Astrocyte (in vitro differentiated cells and primary cell): ENCODE results near the gene TMEM9B. TPM values are rescaled to one million over a fixed set of nuclear protein-coding genes. Genes with fewer than 3 reads are reported as not detected.
"Not testable (repeated sequence)": the region's sequence is repeated elsewhere in the genome, so short reads cannot be mapped to it uniquely, and the experiment has no call there.

Source experiments
- DNase-seq: peaks from one replicate; pipeline ENCODE4 v3.0.0-alpha.2; 2010; ENCODE audit warnings: low read depth
- FAIRE-seq: peaks from 2 replicates; lab custom pipeline; 2011; peaks lifted over from hg19 to GRCh38; lab: Jason Lieb, UNC
- H2AFZ ChIP-seq: 2 replicates; pipeline ENCODE4 v1.6.0; 2012; ENCODE audit warnings: low read depth, low read length, inconsistent platforms
- H3K27ac ChIP-seq: 2 replicates; pipeline ENCODE4 v1.5.1; 2011; ENCODE audit warnings: low read depth, low read length, inconsistent platforms
- H3K27me3 ChIP-seq: 2 replicates; pipeline ENCODE4 v1.6.0; 2011; ENCODE audit warnings: low read length, inconsistent platforms; ENCODE audit not compliant: insufficient read depth
- H3K36me3 ChIP-seq: 2 replicates; pipeline ENCODE4 v1.5.1; 2011; ENCODE audit warnings: low read length, inconsistent platforms; ENCODE audit not compliant: insufficient read depth
- H3K4me1 ChIP-seq: 2 replicates; pipeline ENCODE4 v1.5.1; 2011; ENCODE audit warnings: low read length, inconsistent platforms; ENCODE audit not compliant: insufficient read depth
- H3K4me2 ChIP-seq: 2 replicates; pipeline ENCODE4 v1.6.0; 2012; ENCODE audit warnings: low read length, inconsistent platforms
- H3K4me3 ChIP-seq: 2 replicates; pipeline ENCODE4 v1.5.1; 2011; ENCODE audit warnings: low read depth, mild to moderate bottlenecking, low read length, inconsistent platforms; ENCODE audit not compliant: insufficient read depth
- H3K79me2 ChIP-seq: 2 replicates; pipeline ENCODE4 v1.6.0; 2012; ENCODE audit warnings: mild to moderate bottlenecking, low read length, inconsistent platforms; ENCODE audit not compliant: insufficient read depth
- H3K9ac ChIP-seq: 2 replicates; pipeline ENCODE4 v1.6.0; 2012; ENCODE audit warnings: mild to moderate bottlenecking, low read length, inconsistent platforms
- H3K9me3 ChIP-seq: 2 replicates; pipeline ENCODE4 v1.5.1; 2012; ENCODE audit warnings: low read depth, mild to moderate bottlenecking, low read length, inconsistent platforms; ENCODE audit not compliant: insufficient read depth
- H4K20me1 ChIP-seq: 2 replicates; pipeline ENCODE4 v1.6.0; 2012; ENCODE audit warnings: low read length, inconsistent platforms; ENCODE audit not compliant: insufficient read depth
- H3K27ac Mint-ChIP-seq: one replicate; pipeline ENCODE4 v1.8.0; 2021; ENCODE audit warnings: mild to moderate bottlenecking, mixed read lengths; ENCODE audit not compliant: unreplicated experiment
- H3K27me3 Mint-ChIP-seq: one replicate; pipeline ENCODE4 v1.8.0; 2021; ENCODE audit warnings: low read depth, mixed read lengths; ENCODE audit not compliant: unreplicated experiment
- H3K36me3 Mint-ChIP-seq: one replicate; pipeline ENCODE4 v1.8.0; 2021; ENCODE audit warnings: low read depth, mixed read lengths; ENCODE audit not compliant: unreplicated experiment
- H3K4me1 Mint-ChIP-seq: one replicate; pipeline ENCODE4 v1.8.0; 2021; ENCODE audit warnings: low read depth, mixed read lengths; ENCODE audit not compliant: unreplicated experiment
- H3K4me3 Mint-ChIP-seq: one replicate; pipeline ENCODE4 v1.8.0; 2021; ENCODE audit warnings: mild to moderate bottlenecking, moderate library complexity, mixed read lengths; ENCODE audit not compliant: unreplicated experiment
- H3K9me3 Mint-ChIP-seq: one replicate; pipeline ENCODE4 v1.8.0; 2021; ENCODE audit warnings: mild to moderate bottlenecking, mixed read lengths; ENCODE audit not compliant: unreplicated experiment
- EZH2 ChIP-seq: IDR thresholded peaks from 2 replicates; pipeline ENCODE4 v1.6.1; 2012; ENCODE audit warnings: mild to moderate bottlenecking, low read length, inconsistent platforms; ENCODE audit not compliant: insufficient read depth
- total RNA-seq: library from RNA; stranded (reverse); gene quantifications from 2 replicates; pipeline ENCODE4 v1.2.1, GENCODE V29; 2021
- TF ChIP-seq, protein P1 (sequence below): IDR thresholded peaks from 2 replicates; pipeline ENCODE4 v1.5.1; 2011; ENCODE audit warnings: low read depth, mild to moderate bottlenecking, inconsistent platforms, low read length, moderate library complexity; ENCODE audit not compliant: insufficient read depth

The TMEM9B gene
- total RNA-seq, 1 donor from 2014 or later = 38.2 TPM

GRCh38 chr11:8983552-8983951 lies 19.3 kb upstream of the TMEM9B start:
- no peak for FAIRE-seq
- H3K27ac ChIP-seq = no peak overlapping the region
- no peak overlapping the region for H3K4me2 ChIP-seq
- Mint-ChIP-seq H3K4me1 (peaks cover 3% of the 10 kb centered on the region), H3K9me3 (no peaks in the 10 kb centered on the region), H3K4me3 (no peak overlapping the region), H3K27ac (no peak overlapping the region), H3K36me3 (peaks cover 7% of the 10 kb centered on the region), H3K27me3 (peaks cover 2% of the 10 kb centered on the region)
- no peak for DNase-seq
- H3K4me1 ChIP-seq = peaks cover 2% of the 10 kb centered on the region
- no peak overlapping the region for H3K9ac ChIP-seq
- H3K4me3 ChIP-seq = no peak overlapping the region
- H3K36me3 ChIP-seq = no peaks in the 10 kb centered on the region
- peaks cover 4% of the 10 kb centered on the region for H4K20me1 ChIP-seq
- H3K9me3 ChIP-seq = no peaks in the 10 kb centered on the region
- H2AFZ ChIP-seq = no peak overlapping the region
- H3K79me2 ChIP-seq = no peaks in the 10 kb centered on the region
- TF ChIP-seq, protein P1, sequence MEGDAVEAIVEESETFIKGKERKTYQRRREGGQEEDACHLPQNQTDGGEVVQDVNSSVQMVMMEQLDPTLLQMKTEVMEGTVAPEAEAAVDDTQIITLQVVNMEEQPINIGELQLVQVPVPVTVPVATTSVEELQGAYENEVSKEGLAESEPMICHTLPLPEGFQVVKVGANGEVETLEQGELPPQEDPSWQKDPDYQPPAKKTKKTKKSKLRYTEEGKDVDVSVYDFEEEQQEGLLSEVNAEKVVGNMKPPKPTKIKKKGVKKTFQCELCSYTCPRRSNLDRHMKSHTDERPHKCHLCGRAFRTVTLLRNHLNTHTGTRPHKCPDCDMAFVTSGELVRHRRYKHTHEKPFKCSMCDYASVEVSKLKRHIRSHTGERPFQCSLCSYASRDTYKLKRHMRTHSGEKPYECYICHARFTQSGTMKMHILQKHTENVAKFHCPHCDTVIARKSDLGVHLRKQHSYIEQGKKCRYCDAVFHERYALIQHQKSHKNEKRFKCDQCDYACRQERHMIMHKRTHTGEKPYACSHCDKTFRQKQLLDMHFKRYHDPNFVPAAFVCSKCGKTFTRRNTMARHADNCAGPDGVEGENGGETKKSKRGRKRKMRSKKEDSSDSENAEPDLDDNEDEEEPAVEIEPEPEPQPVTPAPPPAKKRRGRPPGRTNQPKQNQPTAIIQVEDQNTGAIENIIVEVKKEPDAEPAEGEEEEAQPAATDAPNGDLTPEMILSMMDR = no peak
- no peak for TF ChIP-seq EZH2
- H3K27me3 ChIP-seq = no peaks in the 10 kb centered on the region

GRCh38 chr11:8980485-8980884 lies 16.2 kb upstream of the TMEM9B start:
- no peaks in the 10 kb centered on the region for H3K4me1 Mint-ChIP-seq
- H3K4me3 Mint-ChIP-seq = no peak overlapping the region
- Histone ChIP-seq H3K27me3 (no peaks in the 10 kb centered on the region), H3K27ac (no peak overlapping the region), H3K4me1 (no peaks in the 10 kb centered on the region), H3K36me3 (no peaks in the 10 kb centered on the region), H3K9me3 (no peaks in the 10 kb centered on the region), H4K20me1 (no peaks in the 10 kb centered on the region), H3K79me2 (no peaks in the 10 kb centered on the region), H3K4me2 (no peak overlapping the region), H2AFZ (no peak overlapping the region), H3K4me3 (no peak overlapping the region), H3K9ac (no peak overlapping the region)
- no peak overlapping the region for H3K27ac Mint-ChIP-seq
- H3K9me3 Mint-ChIP-seq = no peaks in the 10 kb centered on the region
- peaks cover 2% of the 10 kb centered on the region for H3K27me3 Mint-ChIP-seq
- H3K36me3 Mint-ChIP-seq = peaks cover 2% of the 10 kb centered on the region
- FAIRE-seq = no peak
- DNase-seq = no peak
- TF ChIP-seq, protein P1 = no peak
- TF ChIP-seq EZH2 = no peak

DNA sequence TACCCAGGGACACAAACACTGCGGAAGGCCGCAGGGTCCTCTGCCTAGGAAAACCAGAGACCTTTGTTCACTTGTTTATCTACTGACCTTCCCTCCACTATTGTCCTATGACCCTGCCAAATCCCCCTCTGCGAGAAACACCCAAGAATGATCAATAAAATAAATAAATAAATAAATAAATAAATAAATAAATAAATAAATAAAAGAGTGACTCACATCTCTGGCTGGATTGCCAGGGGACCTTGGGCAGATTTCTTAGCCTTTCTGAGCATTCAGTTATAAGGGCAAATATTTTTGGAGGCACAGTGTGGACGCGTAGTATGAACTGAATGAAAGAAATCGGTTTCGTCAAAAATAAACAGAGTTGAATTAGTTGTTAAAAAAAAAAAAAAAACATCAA lies 15.1 kb upstream of the TMEM9B start:
- not testable (repeated sequence) for H3K36me3 Mint-ChIP-seq, H3K9ac ChIP-seq, H4K20me1 ChIP-seq, H2AFZ ChIP-seq, H3K4me1 Mint-ChIP-seq, H3K4me2 ChIP-seq, H3K9me3 Mint-ChIP-seq, H3K9me3 ChIP-seq, H3K4me1 ChIP-seq, FAIRE-seq, H3K27me3 Mint-ChIP-seq, H3K4me3 Mint-ChIP-seq, DNase-seq, H3K27me3 ChIP-seq, H3K4me3 ChIP-seq, H3K79me2 ChIP-seq, H3K27ac Mint-ChIP-seq, H3K36me3 ChIP-seq, H3K27ac ChIP-seq
